ENCODE measurements around the gene THRB. TPM values are rescaled to one million over a fixed set of nuclear protein-coding genes. Genes with fewer than 3 reads are reported as not detected.

Gene THRB
- total RNA-seq, 4 donors from 2014 or later, result 6.3 to 10.3 (median 8.5) TPM

- Histone ChIP-seq H3K9me3 (no peaks in the 10 kb centered on the region), H3K4me1 (peaks cover 0 to 11% (median 0%) of the 10 kb centered on the region in 4 donors), H3K27ac (no peak overlapping the region), H3K4me3 (no peak overlapping the region), H3K36me3 (no peaks in the 10 kb centered on the region), H3K27me3 (no peaks in the 10 kb centered on the region)
- DNase-seq (ENCODE audit: low spot score in 2 of 2), result no peak
- TF ChIP-seq CTCF (IDR thresholded peaks at IDR 0.05), result no peak
- TF ChIP-seq EP300 (IDR thresholded peaks at IDR 0.05), result no peak
- no peak for TF ChIP-seq POLR2A (IDR thresholded peaks at IDR 0.05)
- 52 to 61% methylated on average over 4 of the region's 4 CpGs for WGBS, 2 donors
Measured at GRCh38 chr3:24191801-24192403, 302.7 kb downstream of the THRB start.

- no peak for TF ChIP-seq CTCF (IDR thresholded peaks at IDR 0.05)
- TF ChIP-seq EP300 (IDR thresholded peaks at IDR 0.05), result no peak
- TF ChIP-seq POLR2A (IDR thresholded peaks at IDR 0.05), result no peak
- Histone ChIP-seq H3K27ac (no peak overlapping the region), H3K4me1 (peaks cover 0 to 18% (median 0%) of the 10 kb centered on the region in 4 donors), H3K9me3 (no peaks in the 10 kb centered on the region), H3K36me3 (no peaks in the 10 kb centered on the region), H3K4me3 (no peak overlapping the region), H3K27me3 (no peaks in the 10 kb centered on the region)
- no peak for DNase-seq (ENCODE audit: low spot score in 2 of 2)
- WGBS, 2 donors, result 92 to 96% methylated on average over 8 of the region's 8 CpGs
Measured at GRCh38 chr3:24190256-24190655, 304.4 kb downstream of the THRB start.

GRCh38 chr3:24185738-24186384, 308.8 kb downstream of the THRB start:
- no peak overlapping the region for H3K27ac ChIP-seq
- no peaks in the 10 kb centered on the region for H3K9me3 ChIP-seq
- H3K27me3 ChIP-seq, result no peaks in the 10 kb centered on the region
- no peak for DNase-seq (ENCODE audit: low spot score in 2 of 2)
- TF ChIP-seq CTCF (IDR thresholded peaks at IDR 0.05), result peak; percentile 48 to 71 (median 55)
- TF ChIP-seq POLR2A (IDR thresholded peaks at IDR 0.05), result no peak
- H3K4me3 ChIP-seq, result no peak overlapping the region
- WGBS, 2 donors, result 31 to 38% methylated on average over 4 to 5 of the region's 5 CpGs
- no peaks in the 10 kb centered on the region for H3K36me3 ChIP-seq
- peaks cover 0 to 12% (median 0%) of the 10 kb centered on the region in 4 donors for H3K4me1 ChIP-seq

- no peaks in the 10 kb centered on the region for H3K9me3 ChIP-seq
- no peaks in the 10 kb centered on the region for H3K36me3 ChIP-seq
- no peak for DNase-seq (ENCODE audit: low spot score in 2 of 2)
- H3K27ac ChIP-seq, result no peak overlapping the region
- 87 to 88% methylated on average over 5 of the region's 5 CpGs for WGBS, 2 donors
- TF ChIP-seq POLR2A (IDR thresholded peaks at IDR 0.05) (no peak), CTCF (IDR thresholded peaks at IDR 0.05) (no peak), EP300 (IDR thresholded peaks at IDR 0.05) (no peak)
- no peak overlapping the region for H3K4me3 ChIP-seq
- H3K27me3 ChIP-seq, result no peaks in the 10 kb centered on the region
- H3K4me1 ChIP-seq, result peaks cover 0 to 12% (median 0%) of the 10 kb centered on the region in 4 donors
Measured at GRCh38 chr3:24184528-24185176, 310.0 kb downstream of the THRB start.

GRCh38 chr3:24182756-24183155, 311.9 kb downstream of the THRB start:
- Histone ChIP-seq H3K4me1 (peaks cover 0 to 17% (median 0%) of the 10 kb centered on the region in 4 donors), H3K27ac (peak overlapping the region in 1 of 4 donors; percentile 20), H3K9me3 (no peaks in the 10 kb centered on the region), H3K27me3 (no peaks in the 10 kb centered on the region), H3K4me3 (no peak overlapping the region), H3K36me3 (no peaks in the 10 kb centered on the region)
- 85 to 89% methylated on average over 2 of the region's 2 CpGs for WGBS, 2 donors
- no peak for TF ChIP-seq CTCF (IDR thresholded peaks at IDR 0.05)
- TF ChIP-seq EP300 (IDR thresholded peaks at IDR 0.05), result no peak
- TF ChIP-seq POLR2A (IDR thresholded peaks at IDR 0.05), result no peak
- DNase-seq (ENCODE audit: low spot score in 2 of 2), result no peak
